IMR-90 (cell line): ENCODE data around the gene STAC2. TPM values are rescaled to one million over a fixed set of nuclear protein-coding genes. Genes with fewer than 3 reads are reported as not detected.

Experiments used
- ATAC-seq: fragments of 200-7000 bp; cut with Tn5 transposase; 2 replicates; pipeline ENCODE4 v1.9.1; 2020; ENCODE audit warnings: low read depth, mild to moderate bottlenecking, moderate library complexity
- BruUV-seq: library from RNA; stranded (reverse); fragments of 400-500 nt; replicated peaks from 2 replicates; lab custom pipeline; 2021; lab: Mats Ljungman, UMichigan
- CTCF ChIA-PET: fragments of 300-600 bp; formaldehyde crosslinking; extraction: SDS; loops from one replicate; lab custom pipeline; 2021; ENCODE audit warnings: antibody characterized with exemption; lab: Yijun Ruan, JAX
- POLR2A ChIA-PET: fragments of 300-600 bp; sonication (Branson Sonifier 250); formaldehyde crosslinking; loops from one replicate; lab custom pipeline; 2022; ENCODE audit warnings: antibody characterized with exemption; ENCODE audit not compliant: unreplicated experiment; lab: Charles Lee
- DNase-seq: peaks from one replicate; pipeline ENCODE4 v3.0.0; 2013
- H2AFZ ChIP-seq: replicated peaks from 2 replicates; pipeline ENCODE3; 2013; ENCODE audit warnings: low read length, mild to moderate bottlenecking; ENCODE audit not compliant: poor library complexity
- H2AK5ac ChIP-seq: 2 replicates; pipeline ENCODE4 v1.6.1; 2013; ENCODE audit warnings: low read depth, low read length, inconsistent platforms
- H2AK9ac ChIP-seq: replicated peaks from 2 replicates; pipeline ENCODE3; 2013; ENCODE audit warnings: mild to moderate bottlenecking, low read depth, low read length, moderate library complexity; ENCODE audit not compliant: poor library complexity
- H2BK120ac ChIP-seq: 2 replicates; pipeline ENCODE4 v1.6.1; 2013; ENCODE audit warnings: low read depth, low read length, inconsistent platforms
- H2BK15ac ChIP-seq: 3 replicates; pipeline ENCODE4 v1.6.1; 2013; ENCODE audit warnings: low read depth, low read length, inconsistent platforms
- H2BK20ac ChIP-seq: 2 replicates; pipeline ENCODE4 v1.6.1; 2013; ENCODE audit warnings: low read depth, mild to moderate bottlenecking, inconsistent platforms, low read length, moderate library complexity
- H2BK5ac ChIP-seq: 2 replicates; pipeline ENCODE4 v1.6.1; 2013; ENCODE audit warnings: mild to moderate bottlenecking, low read depth, low read length, inconsistent platforms; ENCODE audit not compliant: poor library complexity, severe bottlenecking
- H3K14ac ChIP-seq: replicated peaks from 2 replicates; pipeline ENCODE4 v1.6.1; 2013; ENCODE audit warnings: low read depth, low read length, inconsistent platforms
- H3K18ac ChIP-seq: 2 replicates; pipeline ENCODE4 v1.6.1; 2013; ENCODE audit warnings: low read depth, low read length, control low read depth
- H3K23ac ChIP-seq: 2 replicates; pipeline ENCODE4 v1.6.1; 2013; ENCODE audit warnings: low read depth, low read length, inconsistent platforms
- H3K27ac ChIP-seq: 2 replicates; pipeline ENCODE4 v1.5.1; 2013; ENCODE audit warnings: mild to moderate bottlenecking, control low read depth, low read length; ENCODE audit not compliant: insufficient read depth
- H3K27me3 ChIP-seq: 2 replicates; pipeline ENCODE4 v1.6.1; 2013; ENCODE audit warnings: low read length; ENCODE audit not compliant: control insufficient read depth, insufficient read depth
- H3K36me3 ChIP-seq: 2 replicates; pipeline ENCODE4 v1.6.1; 2013; ENCODE audit warnings: low read length, mixed read lengths; ENCODE audit not compliant: control insufficient read depth, insufficient read depth
- H3K4ac ChIP-seq: 2 replicates; pipeline ENCODE4 v1.6.1; 2013; ENCODE audit warnings: low read depth, low read length, inconsistent platforms
- H3K4me1 ChIP-seq: 2 replicates; pipeline ENCODE4 v1.6.1; 2013; ENCODE audit warnings: low read length, mixed read lengths; ENCODE audit not compliant: control insufficient read depth, insufficient read depth
- H3K4me2 ChIP-seq: 2 replicates; pipeline ENCODE4 v1.6.1; 2013; ENCODE audit warnings: low read depth, mild to moderate bottlenecking, control low read depth, low read length, moderate library complexity
- H3K4me3 ChIP-seq: 2 replicates; pipeline ENCODE4 v1.5.1; 2013; ENCODE audit warnings: low read depth, mild to moderate bottlenecking, control low read depth, low read length, moderate library complexity; ENCODE audit not compliant: insufficient read depth
- H3K56ac ChIP-seq: 2 replicates; pipeline ENCODE4 v1.6.1; 2013; ENCODE audit warnings: low read length, inconsistent platforms; ENCODE audit not compliant: insufficient read depth; ENCODE audit errors: extremely low read depth
- H3K79me1 ChIP-seq, 2 experiments: 2 replicates each; pipeline ENCODE4 v1.6.1; 2013; ENCODE audit warnings: low read length in 2 of 2, inconsistent platforms in 1 of 2, low read depth in 1 of 2
- H3K9ac ChIP-seq: 2 replicates; pipeline ENCODE4 v1.6.1; 2013; ENCODE audit warnings: low read depth, low read length, control low read depth
- H3K9me1 ChIP-seq: 2 replicates; pipeline ENCODE4 v1.6.1; 2013; ENCODE audit warnings: low read length, inconsistent platforms; ENCODE audit not compliant: insufficient read depth
- H3K9me3 ChIP-seq: 2 replicates; pipeline ENCODE4 v1.6.1; 2013; ENCODE audit warnings: low read length; ENCODE audit not compliant: control insufficient read depth, insufficient read depth
- H4K20me1 ChIP-seq: 2 replicates; pipeline ENCODE4 v1.6.1; 2013; ENCODE audit warnings: low read length, inconsistent platforms; ENCODE audit not compliant: insufficient read depth
- H4K5ac ChIP-seq: 2 replicates; pipeline ENCODE4 v1.6.1; 2013; ENCODE audit warnings: mild to moderate bottlenecking, low read depth, low read length, control low read depth
- H4K8ac ChIP-seq, 2 experiments: 2 replicates each; pipeline ENCODE4 v1.6.1; 2013; ENCODE audit warnings: low read depth in 2 of 2, low read length in 2 of 2, control low read depth in 1 of 2, inconsistent platforms in 1 of 2
- H4K91ac ChIP-seq: 2 replicates; pipeline ENCODE4 v1.6.1; 2013; ENCODE audit warnings: low read depth, low read length, inconsistent platforms; ENCODE audit not compliant: insufficient read depth
- BHLHE40 ChIP-seq: fragments of 150-350 bp; IDR thresholded peaks from 2 replicates; pipeline ENCODE4 v1.6.1; 2016; ENCODE audit warnings: mild to moderate bottlenecking, low read depth, low read length
- CEBPB ChIP-seq: IDR thresholded peaks from 2 replicates; pipeline ENCODE4 v1.6.1; 2012; ENCODE audit warnings: low read depth, low read length, improper control_type of control experiment
- CHD1 ChIP-seq: IDR thresholded peaks from 2 replicates; pipeline ENCODE4 v1.6.1; 2012; ENCODE audit warnings: low read depth, low read length, improper control_type of control experiment
- MAFK ChIP-seq: IDR thresholded peaks from 2 replicates; pipeline ENCODE4 v1.6.1; 2012; ENCODE audit warnings: low read depth, low read length, improper control_type of control experiment
- NFE2L2 ChIP-seq: fragments of 150-350 bp; IDR thresholded peaks from 2 replicates; pipeline ENCODE4 v1.6.1; 2016; ENCODE audit warnings: low read depth, mild to moderate bottlenecking, low read length
- RCOR1 ChIP-seq: IDR thresholded peaks from 2 replicates; pipeline ENCODE4 v1.6.1; 2012; ENCODE audit warnings: mild to moderate bottlenecking, low read length, improper control_type of control experiment; ENCODE audit not compliant: insufficient replicate concordance
- SMC3 ChIP-seq: fragments of 150-350 bp; IDR thresholded peaks from 2 replicates; pipeline ENCODE4 v1.6.1; 2016; ENCODE audit warnings: low read depth, mild to moderate bottlenecking, antibody characterized with exemption, low read length, moderate library complexity
- WGBS, 2 experiments: methylation state at CpG; one replicate each; pipeline versions ENCODE4 v1.1.5 to v1.1.7; 2013; ENCODE audit warnings: missing lambda C conversion rate in 2 of 2; ENCODE audit not compliant: insufficient read length in 1 of 2; ENCODE audit errors: extremely low coverage in 2 of 2; 5-methylcytosine and 5-hydroxymethylcytosine counted together
- dilution Hi-C: fragments of 300-500 bp; cut with HindIII; formaldehyde crosslinking; loops from one replicate; pipeline ENCODE4 v1.14.3; 2018; ENCODE audit warnings: low sequenced_read_pairs; ENCODE audit not compliant: unreplicated experiment
- in situ Hi-C: fragments of 300-500 bp; cut with MboI; formaldehyde crosslinking; loops from 3 replicates; pipeline ENCODE4 v1.14.3; 2019; ENCODE audit warnings: low sequenced_read_pairs, inconsistent platforms, mixed read lengths
- intact Hi-C: fragments of 100-400 bp; cut with micrococcal nuclease; formaldehyde crosslinking; loops from 2 replicates; pipeline ENCODE4 v1.10.0; 2022
- polyA plus RNA-seq, 3 experiments: library from polyadenylated mRNA; depleted of rRNA; stranded (reverse); fragments of >200 nt; gene quantifications; 2 replicates each; pipeline ENCODE4 v1.2.3, GENCODE V29; 2012; ENCODE audit warnings: low replicate concordance in 1 of 3
- total RNA-seq: library from RNA; depleted of rRNA; stranded (reverse); fragments of >200 nt; gene quantifications from 2 replicates; pipeline ENCODE4 v1.2.3, GENCODE V29; 2012
- TF ChIP-seq, protein P1 (sequence below): fragments of 150-350 bp; IDR thresholded peaks from 2 replicates; pipeline ENCODE4 v1.6.1; 2016; ENCODE audit warnings: low read depth, mild to moderate bottlenecking, low read length, moderate library complexity, borderline replicate concordance

The STAC2 gene
- total and polyA plus RNA-seq, 2 of the 4 experiments (the other 2 are of a cell fraction): 0.02 TPM; not detected in 1

DNA sequence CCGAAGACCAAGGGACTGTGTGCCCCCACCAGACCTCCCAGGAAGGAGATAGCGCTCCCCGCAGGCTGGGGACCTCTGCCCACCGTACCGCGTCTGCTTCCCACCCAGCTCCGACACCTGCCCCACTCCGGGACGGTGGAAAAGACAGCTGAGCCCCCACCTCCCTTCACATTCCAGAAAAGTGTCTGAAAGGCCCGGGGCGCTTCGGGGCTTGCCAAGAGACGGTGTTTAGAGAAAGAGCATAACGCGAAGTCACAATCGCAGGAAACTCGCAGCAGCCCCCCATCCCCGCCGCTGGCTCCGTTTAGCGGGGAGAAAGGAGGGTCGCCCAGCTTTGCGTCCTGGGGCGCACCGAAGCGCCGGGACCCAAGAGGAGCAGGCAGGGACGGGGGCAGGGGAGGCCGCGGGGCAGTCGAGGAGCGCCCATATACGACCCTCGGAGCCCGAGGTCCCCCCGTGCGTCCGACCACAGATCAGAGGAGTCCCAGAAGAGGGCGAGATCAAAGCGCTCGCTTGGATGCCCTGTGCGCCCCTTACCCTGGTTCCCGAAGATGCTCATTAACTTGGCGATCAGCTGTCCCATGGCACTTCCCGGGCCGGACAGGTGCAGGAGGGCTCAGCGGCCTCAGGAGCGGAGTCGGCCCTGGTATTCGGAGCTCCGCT, 60.4 kb downstream of the STAC2 start:
- Histone ChIP-seq H3K14ac (peak overlapping the region; percentile 10; the same call in 1 of the 2 replicates), H3K27me3 (peaks cover 34% of the 10 kb centered on the region), H3K18ac (no peak overlapping the region), H3K56ac (no peak overlapping the region; the same call in 1 of the 2 replicates), H3K4me1 (peaks cover 5% of the 10 kb centered on the region; the same call in 1 of the 2 replicates), H2BK5ac (no peak overlapping the region), H4K5ac (peak overlapping the region; percentile 65), H3K9me1 (peaks cover 6% of the 10 kb centered on the region), H3K4me3 (peak overlapping the region; percentile 55), H3K79me1 (no peaks in the 10 kb centered on the region), H3K23ac (peak overlapping the region; percentile 26), H2AFZ (peak overlapping the region; percentile 92), H3K4me2 (peak overlapping the region; percentile 91), H3K27ac (no peak overlapping the region), H4K91ac (no peak overlapping the region), H3K36me3 (no peaks in the 10 kb centered on the region), H4K8ac (peak overlapping the region; percentile 12 to 81; a peak in 2 of 4 replicates), H3K9ac (peak overlapping the region; percentile 7; the same call in 1 of the 2 replicates), H3K4ac (peak overlapping the region; percentile 6), H4K20me1 (no peaks in the 10 kb centered on the region), H2BK15ac (no peak overlapping the region), H2AK5ac (peak overlapping the region; percentile 25; the same call in 1 of the 2 replicates), H2AK9ac (peak overlapping the region; percentile 17), H3K9me3 (no peaks in the 10 kb centered on the region), H2BK120ac (0 out of 2 replicates have a peak overlapping the region, but pooled peaks have one; percentile 2), H2BK20ac (no peak overlapping the region)
- TF ChIP-seq CEBPB (no peak), RCOR1 (no peak), CHD1 (no peak), SMC3 (no peak), MAFK (no peak), BHLHE40 (no peak), NFE2L2 (no peak)
- TF ChIP-seq, protein P1, sequence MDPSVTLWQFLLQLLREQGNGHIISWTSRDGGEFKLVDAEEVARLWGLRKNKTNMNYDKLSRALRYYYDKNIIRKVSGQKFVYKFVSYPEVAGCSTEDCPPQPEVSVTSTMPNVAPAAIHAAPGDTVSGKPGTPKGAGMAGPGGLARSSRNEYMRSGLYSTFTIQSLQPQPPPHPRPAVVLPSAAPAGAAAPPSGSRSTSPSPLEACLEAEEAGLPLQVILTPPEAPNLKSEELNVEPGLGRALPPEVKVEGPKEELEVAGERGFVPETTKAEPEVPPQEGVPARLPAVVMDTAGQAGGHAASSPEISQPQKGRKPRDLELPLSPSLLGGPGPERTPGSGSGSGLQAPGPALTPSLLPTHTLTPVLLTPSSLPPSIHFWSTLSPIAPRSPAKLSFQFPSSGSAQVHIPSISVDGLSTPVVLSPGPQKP: no peak
- ATAC-seq: peak; percentile 6
- intact Hi-C loops: no loop called here
- DNase-seq: no peak
- in situ Hi-C loops: no loop called here
- ChIA-PET CTCF (interaction anchor here (0.9 to 2.4 kb wide), 12 partner anchors 10 to 184 kb away, joined by 3 to 19 read pairs (median 4); no protein-coding TSS in a partner anchor), POLR2A (interaction anchor here (1.4 kb wide), 1 partner anchor 10 kb away, joined by 3 read pairs; no protein-coding TSS in a partner anchor)
- BruUV-seq: no TSS peak
- 4% methylated on average over 20 of the region's 51 CpGs; no CpG with 5 or more reads in 1 of the 2 experiments for WGBS, 2 experiments
- dilution Hi-C loops: no loop called here
